ENCODE results near the gene RAB10. TPM values are rescaled to one million over a fixed set of nuclear protein-coding genes. Genes with fewer than 3 reads are reported as not detected.

Gene RAB10
- total and polyA plus RNA-seq, 2 experiments from 2014 or later: 102 to 143 TPM

- TF ChIP-seq ETS1 (IDR thresholded peaks at IDR 0.05): no peak
- TF ChIP-seq CREB1 (CRISPR knock-in tag; IDR thresholded peaks at IDR 0.05; ENCODE audit: low read depth): no peak
- no peak for TF ChIP-seq POLR2AphosphoS5 (IDR thresholded peaks at IDR 0.05; ENCODE audit: low read depth)
- no peak for TF ChIP-seq EZH2 (IDR thresholded peaks at IDR 0.05; ENCODE audit: low read depth, unreplicated experiment)
- TF ChIP-seq CTCF (conservative IDR thresholded peaks at IDR 0.05; ENCODE audit: low read depth in 2 of 2): no peak
- no peak for TF ChIP-seq JUNB (IDR thresholded peaks at IDR 0.05; ENCODE audit: unreplicated experiment)
Observed at GRCh38 chr2:26008095-26008494, 25.8 kb upstream of the RAB10 start (continued).

- Mint-ChIP-seq H3K4me3 (no peak overlapping the region), H3K9me3 (peaks cover 4% of the 10 kb centered on the region; the same call in 2 of the 3 replicates)
Observed at GRCh38 chr2:26008851-26009566, 24.9 kb upstream of the RAB10 start.

More at GRCh38 chr2:26008851-26009566, 24.9 kb upstream of the RAB10 start:
- DNase-seq (ENCODE audit: low spot score) (no peak), ATAC-seq (no peak)
- Histone ChIP-seq H3F3A (replicated peaks; ENCODE audit: low read depth) (no peaks in the 10 kb centered on the region; the same call in 1 of the 2 replicates), H3K27ac (ENCODE audit: low read depth) (no peak overlapping the region), H3K4me2 (no peak overlapping the region), H3K36me3 (ENCODE audit: insufficient read depth) (no peaks in the 10 kb centered on the region), H4K20me1 (replicated peaks; ENCODE audit: insufficient read depth) (no peaks in the 10 kb centered on the region), H3K9me2 (ENCODE audit: insufficient read depth) (0 out of 2 replicates have a peak, but pooled peaks cover 2% of the 10 kb centered on the region), H3K79me2 (replicated peaks; ENCODE audit: insufficient read depth) (no peaks in the 10 kb centered on the region), H2AFZ (no peak overlapping the region), H3K4me3 (no peak overlapping the region), H3K4me1 (ENCODE audit: insufficient read depth) (peaks cover 9% of the 10 kb centered on the region), H3K27me3 (ENCODE audit: insufficient read depth) (no peaks in the 10 kb centered on the region)
- H3K27me3 Mint-ChIP-seq (ENCODE audit: insufficient read depth, low read depth, poor library complexity): no peaks in the 10 kb centered on the region
- no peaks in the 10 kb centered on the region for H3K36me3 Mint-ChIP-seq (ENCODE audit: low read depth)
- no peak overlapping the region for H3K27ac Mint-ChIP-seq
- peaks cover 12% of the 10 kb centered on the region for H3K4me1 Mint-ChIP-seq
- no peak for TF ChIP-seq ETS1 (IDR thresholded peaks at IDR 0.05)
- TF ChIP-seq STAT1 (IDR thresholded peaks at IDR 0.05; ENCODE audit: unreplicated experiment): no peak
- no peak for TF ChIP-seq CTCF (conservative IDR thresholded peaks at IDR 0.05; ENCODE audit: low read depth in 2 of 2)
- no peak for TF ChIP-seq JUNB (IDR thresholded peaks at IDR 0.05; ENCODE audit: unreplicated experiment)
- TF ChIP-seq EZH2phosphoT487 (IDR thresholded peaks at IDR 0.05; ENCODE audit: unreplicated experiment): no peak

Data from GM23338 (cell line).